GM19025 (cell line): ENCODE results near the gene LYAR.

Experiments used
- ATAC-seq: cut with Tn5 transposase; IDR thresholded peaks from one replicate; pipeline ENCODE4 v1.9.1; 2021; ENCODE audit warnings: mild to moderate bottlenecking, low read depth, moderate library complexity; ENCODE audit not compliant: unreplicated experiment

LYAR gene

GRCh38 chr4:4225915-4226605 is 63.9 kb downstream of the LYAR start:
- ATAC-seq: no peak
